Mesendoderm (in vitro differentiated cells): Measurements from ENCODE around the gene LNPEP.
"Not testable (repeated sequence)": the region's sequence is repeated elsewhere in the genome, so short reads cannot be mapped to it uniquely, and the experiment has no call there.

ENCODE experiments used
- DNase-seq: peaks from one replicate; pipeline ENCODE4 v3.0.0; 2013
- H2AK5ac ChIP-seq: 2 replicates; pipeline ENCODE4 v1.6.1; 2013; ENCODE audit warnings: low read length, inconsistent platforms
- H2BK120ac ChIP-seq: 2 replicates; pipeline ENCODE4 v1.6.1; 2013; ENCODE audit warnings: low read depth, mild to moderate bottlenecking, low read length, moderate library complexity, mixed read lengths
- H2BK15ac ChIP-seq: replicated peaks from 2 replicates; pipeline ENCODE4 v1.6.1; 2013; ENCODE audit warnings: low read depth, mild to moderate bottlenecking, moderate library complexity
- H2BK5ac ChIP-seq: 2 replicates; pipeline ENCODE4 v1.6.1; 2013; ENCODE audit warnings: low read length, inconsistent platforms
- H3K18ac ChIP-seq: 2 replicates; pipeline ENCODE4 v1.6.1; 2013; ENCODE audit warnings: mild to moderate bottlenecking, low read length, mixed read lengths
- H3K23ac ChIP-seq: one replicate; pipeline ENCODE4 v1.6.1; 2013; ENCODE audit warnings: low read length
- H3K27ac ChIP-seq: 2 replicates; pipeline ENCODE4 v1.5.1; 2013; ENCODE audit warnings: low read depth, mild to moderate bottlenecking, inconsistent platforms, low read length, moderate library complexity
- H3K27me3 ChIP-seq: 2 replicates; pipeline ENCODE4 v1.6.1; 2013; ENCODE audit warnings: low read length, control low read depth, mild to moderate bottlenecking, inconsistent platforms; ENCODE audit not compliant: insufficient read depth, poor library complexity
- H3K36me3 ChIP-seq: 2 replicates; pipeline ENCODE4 v1.6.1; 2013; ENCODE audit warnings: low read length, inconsistent platforms; ENCODE audit not compliant: control insufficient read depth, insufficient read depth
- H3K4ac ChIP-seq: one replicate; pipeline ENCODE4 v1.6.1; 2013; ENCODE audit warnings: low read depth, mild to moderate bottlenecking, low read length, moderate library complexity
- H3K4me1 ChIP-seq: 2 replicates; pipeline ENCODE4 v1.6.1; 2013; ENCODE audit warnings: low read depth, low read length, inconsistent platforms; ENCODE audit not compliant: control insufficient read depth
- H3K4me2 ChIP-seq: 2 replicates; pipeline ENCODE4 v1.6.1; 2013; ENCODE audit warnings: low read length
- H3K4me3 ChIP-seq: 2 replicates; pipeline ENCODE4 v1.5.1; 2013; ENCODE audit warnings: mild to moderate bottlenecking, low read length
- H3K56ac ChIP-seq: one replicate; pipeline ENCODE4 v1.6.1; 2013; ENCODE audit warnings: low read length
- H3K79me1 ChIP-seq: 2 replicates; pipeline ENCODE4 v1.6.1; 2013; ENCODE audit warnings: low read length, inconsistent platforms
- H3K79me2 ChIP-seq: 2 replicates; pipeline ENCODE4 v1.6.1; 2013; ENCODE audit warnings: mild to moderate bottlenecking, low read length; ENCODE audit not compliant: control insufficient read depth, insufficient read depth
- H3K9ac ChIP-seq: 2 replicates; pipeline ENCODE4 v1.6.1; 2013; ENCODE audit warnings: low read length, inconsistent platforms
- H4K5ac ChIP-seq: one replicate; pipeline ENCODE4 v1.6.1; 2013; ENCODE audit warnings: low read length
- H4K8ac ChIP-seq: one replicate; pipeline ENCODE4 v1.6.1; 2013; ENCODE audit warnings: low read depth, mild to moderate bottlenecking, control low read depth, low read length, moderate library complexity
- WGBS: extraction: QIAGEN DNeasy Blood & Tissue Kit; methylation state at CpG from one replicate; pipeline ENCODE4 v1.1.7; 2013; ENCODE audit warnings: low lambda C conversion rate, missing lambda C conversion rate; ENCODE audit not compliant: insufficient coverage; ENCODE audit errors: extremely low coverage; 5-methylcytosine and 5-hydroxymethylcytosine counted together

Gene LNPEP

DNA sequence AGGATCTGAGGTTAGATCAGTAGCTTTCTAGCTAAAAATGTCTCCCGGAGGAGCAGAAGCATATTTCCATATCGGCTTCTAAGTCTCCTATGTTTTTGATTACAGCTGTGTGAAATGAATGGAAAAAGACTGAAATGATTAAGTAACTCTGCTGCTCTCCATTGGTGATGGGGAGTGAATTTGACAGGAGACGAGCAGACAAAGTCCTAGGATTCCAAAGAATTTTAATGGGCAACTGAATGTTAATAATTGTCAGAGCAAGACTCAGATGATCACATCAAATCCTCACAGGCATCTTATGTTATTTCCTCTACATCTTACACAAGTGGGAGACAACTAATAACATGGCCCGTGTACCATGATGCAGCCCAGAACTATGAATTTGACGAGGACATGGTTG is 139.8 kb downstream of the LNPEP start:
- Histone ChIP-seq H2BK15ac (no peak overlapping the region), H3K4me3 (no peak overlapping the region), H3K79me2 (no peaks in the 10 kb centered on the region), H3K27me3 (no peaks in the 10 kb centered on the region), H3K56ac (no peak overlapping the region), H3K79me1 (no peaks in the 10 kb centered on the region), H3K4ac (no peak overlapping the region), H3K9ac (no peak overlapping the region), H3K27ac (no peak overlapping the region), H2BK120ac (no peak overlapping the region), H3K23ac (no peak overlapping the region), H3K36me3 (no peaks in the 10 kb centered on the region), H3K4me2 (no peak overlapping the region), H3K4me1 (no peaks in the 10 kb centered on the region), H4K8ac (no peak overlapping the region), H2AK5ac (no peak overlapping the region), H2BK5ac (no peak overlapping the region), H4K5ac (no peak overlapping the region), H3K18ac (no peak overlapping the region)
- WGBS = no CpG with 5 or more reads among the region's 5 CpGs
- no peak for DNase-seq

DNA sequence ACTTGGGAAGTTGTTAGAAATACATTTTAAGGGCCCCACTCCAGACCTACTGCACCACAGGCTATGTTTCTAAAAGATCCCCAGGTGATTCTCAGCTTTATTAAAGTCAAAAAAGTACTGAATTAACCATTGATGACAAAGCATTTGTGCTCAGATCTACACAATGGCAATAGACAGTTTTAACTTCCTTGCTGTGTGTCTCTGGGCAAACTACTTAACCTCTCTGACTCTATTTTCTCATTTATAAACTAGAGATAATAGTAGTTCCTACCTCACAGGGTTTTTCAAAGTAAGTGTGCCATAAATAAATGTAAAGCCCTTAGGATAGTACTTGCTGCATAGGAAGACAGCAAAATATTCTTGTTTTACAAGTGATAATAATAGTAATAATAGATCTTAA is 140.2 kb downstream of the LNPEP start:
- H3K79me1 ChIP-seq = no peaks in the 10 kb centered on the region
- H3K4ac ChIP-seq = no peak overlapping the region

DNA sequence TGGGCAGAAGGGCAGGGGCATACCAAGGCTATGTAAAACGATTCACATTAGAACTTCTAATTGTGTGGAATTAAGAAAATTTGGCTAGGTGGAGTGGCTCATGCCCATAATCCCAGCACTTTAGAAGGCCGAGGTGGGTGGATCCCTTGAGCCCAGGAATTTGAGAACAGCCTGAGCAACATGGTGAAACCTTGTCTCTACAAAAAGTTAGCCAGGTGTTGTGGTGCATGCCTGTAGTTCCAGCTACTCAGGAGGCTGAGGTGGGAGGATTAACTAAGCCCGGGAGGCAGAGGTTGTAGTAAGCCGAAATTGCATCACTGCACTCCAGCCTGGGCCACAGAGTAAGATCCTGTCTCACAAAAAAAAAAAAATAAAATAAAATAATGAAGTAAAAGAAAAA is 141.4 kb downstream of the LNPEP start:
- H2BK5ac ChIP-seq = no peak overlapping the region
- WGBS = no CpG with 5 or more reads among the region's 4 CpGs
- no peak overlapping the region for H4K5ac ChIP-seq

More for the DNA sequence above, 140.2 kb downstream of the LNPEP start:
- no peak overlapping the region for H3K4me3 ChIP-seq
- H4K8ac ChIP-seq = no peak overlapping the region
- H3K4me2 ChIP-seq = no peak overlapping the region
- no peaks in the 10 kb centered on the region for H3K36me3 ChIP-seq
- H2BK120ac ChIP-seq = no peak overlapping the region
- no peak overlapping the region for H2BK15ac ChIP-seq
- H3K79me2 ChIP-seq = no peaks in the 10 kb centered on the region
- H2AK5ac ChIP-seq = no peak overlapping the region
- H3K4me1 ChIP-seq = no peaks in the 10 kb centered on the region
- no peak overlapping the region for H3K27ac ChIP-seq
- no peak overlapping the region for H3K9ac ChIP-seq
- H4K5ac ChIP-seq = no peak overlapping the region
- no peak for DNase-seq
- H3K18ac ChIP-seq = no peak overlapping the region
- no peak overlapping the region for H3K23ac ChIP-seq
- no peak overlapping the region for H3K56ac ChIP-seq
- no peak overlapping the region for H2BK5ac ChIP-seq
- H3K27me3 ChIP-seq = no peaks in the 10 kb centered on the region

DNA sequence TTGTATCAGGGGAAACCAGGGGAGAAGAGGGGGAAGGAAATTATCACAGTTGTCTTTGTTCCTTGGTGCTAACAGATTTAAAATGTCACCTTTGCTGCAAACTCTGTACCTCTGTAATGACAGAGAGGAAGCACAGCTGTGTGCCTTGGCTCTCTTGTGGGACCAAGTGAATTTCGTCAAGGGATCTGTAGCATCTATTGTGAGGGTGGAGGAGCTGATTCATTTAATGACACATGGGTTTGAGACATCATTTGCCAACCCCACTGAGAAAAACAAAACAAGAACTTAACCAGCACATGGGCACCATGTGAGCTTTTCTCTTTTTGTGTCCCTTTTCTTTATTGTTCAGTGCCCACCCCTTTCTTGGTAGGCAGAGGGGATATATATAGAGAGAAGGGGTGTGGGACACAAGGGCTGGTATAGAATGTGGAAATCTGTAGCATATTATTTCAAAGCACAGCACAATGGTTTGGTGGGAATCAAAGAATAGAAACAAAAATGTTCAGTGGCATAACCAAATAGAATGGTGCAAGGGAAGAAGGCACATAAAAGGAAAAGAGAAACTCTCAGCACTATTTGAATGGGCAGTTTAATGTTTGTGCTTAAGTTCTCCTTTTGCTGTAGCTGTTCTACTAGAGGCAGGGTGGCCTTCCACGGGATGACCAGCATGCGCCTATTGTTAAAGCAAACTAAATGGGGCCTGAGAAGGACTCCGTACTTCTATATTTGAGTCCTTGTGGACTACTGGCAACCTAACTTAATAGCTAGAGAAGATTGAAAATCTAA is 143.3 kb downstream of the LNPEP start:
- Histone ChIP-seq H3K56ac (no peak overlapping the region), H3K36me3 (no peaks in the 10 kb centered on the region), H3K4ac (no peak overlapping the region), H4K8ac (no peak overlapping the region), H3K79me1 (no peaks in the 10 kb centered on the region), H3K4me1 (no peaks in the 10 kb centered on the region), H3K79me2 (no peaks in the 10 kb centered on the region), H2AK5ac (no peak overlapping the region), H4K5ac (no peak overlapping the region), H3K18ac (no peak overlapping the region), H3K23ac (no peak overlapping the region), H2BK15ac (no peak overlapping the region), H3K4me3 (no peak overlapping the region), H3K27me3 (no peaks in the 10 kb centered on the region), H3K27ac (no peak overlapping the region), H2BK120ac (no peak overlapping the region), H3K9ac (no peak overlapping the region), H3K4me2 (no peak overlapping the region), H2BK5ac (no peak overlapping the region)
- WGBS = no CpG with 5 or more reads among the region's 4 CpGs
- DNase-seq = no peak

More for the DNA sequence above, 141.4 kb downstream of the LNPEP start:
- no peak overlapping the region for H3K4ac ChIP-seq
- no peaks in the 10 kb centered on the region for H3K79me2 ChIP-seq
- no peaks in the 10 kb centered on the region for H3K27me3 ChIP-seq
- H2BK15ac ChIP-seq = no peak overlapping the region
- H3K79me1 ChIP-seq = no peaks in the 10 kb centered on the region
- no peak overlapping the region for H3K18ac ChIP-seq
- no peak for DNase-seq
- no peak overlapping the region for H3K56ac ChIP-seq
- H2BK120ac ChIP-seq = no peak overlapping the region
- H3K4me1 ChIP-seq = no peaks in the 10 kb centered on the region
- H3K4me3 ChIP-seq = no peak overlapping the region
- H3K36me3 ChIP-seq = no peaks in the 10 kb centered on the region
- H3K27ac ChIP-seq = no peak overlapping the region
- H3K9ac ChIP-seq = no peak overlapping the region
- H4K8ac ChIP-seq = no peak overlapping the region
- no peak overlapping the region for H3K23ac ChIP-seq
- no peak overlapping the region for H2AK5ac ChIP-seq
- no peak overlapping the region for H3K4me2 ChIP-seq

DNA sequence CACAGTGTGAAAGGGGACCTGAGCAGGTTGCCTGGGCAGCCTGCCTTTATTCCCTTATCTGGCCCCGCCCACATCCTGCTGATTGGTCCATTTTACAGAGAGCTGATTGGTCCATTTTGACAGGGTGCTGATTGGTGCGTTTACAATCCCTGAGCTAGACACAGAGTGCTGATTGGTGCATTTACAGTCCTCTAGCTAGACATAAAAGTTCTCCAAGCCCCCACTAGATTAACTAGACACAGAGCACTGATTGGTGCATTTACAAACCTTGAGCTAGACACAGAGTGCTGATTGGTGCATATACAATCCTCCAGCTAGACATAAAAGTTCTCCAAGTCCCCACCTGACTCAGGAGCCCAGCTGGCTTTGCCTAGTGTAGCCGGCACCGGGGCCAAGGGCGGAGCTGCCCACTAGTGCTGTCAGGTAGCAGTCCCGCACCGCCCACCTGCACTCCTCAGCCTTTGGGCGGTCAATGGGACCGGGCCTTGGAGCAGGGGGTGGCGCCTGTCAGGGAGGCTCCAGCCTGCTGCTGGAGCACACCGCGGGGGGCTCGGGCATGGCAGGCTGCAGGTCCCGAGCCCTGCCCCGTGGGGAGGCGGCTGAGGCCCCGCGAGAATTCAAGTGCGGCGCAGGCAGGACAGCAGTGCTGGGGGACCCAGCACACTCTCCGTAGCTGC is 149.0 kb downstream of the LNPEP start:
- no CpG with 5 or more reads among the region's 21 CpGs for WGBS
- not testable (repeated sequence) for H3K56ac ChIP-seq

More for the DNA sequence above, 149.0 kb downstream of the LNPEP start:
- not testable (repeated sequence) for H2AK5ac ChIP-seq, H3K4me3 ChIP-seq, H4K8ac ChIP-seq, H2BK15ac ChIP-seq, H3K79me2 ChIP-seq, H3K4me2 ChIP-seq, H3K4me1 ChIP-seq, H3K79me1 ChIP-seq, H3K36me3 ChIP-seq, H2BK120ac ChIP-seq, H4K5ac ChIP-seq, H3K23ac ChIP-seq, H2BK5ac ChIP-seq, H3K4ac ChIP-seq, H3K27ac ChIP-seq, H3K18ac ChIP-seq, DNase-seq, H3K9ac ChIP-seq, H3K27me3 ChIP-seq
